Measurements from ENCODE around the gene B3GALT4.

The B3GALT4 gene

DNA sequence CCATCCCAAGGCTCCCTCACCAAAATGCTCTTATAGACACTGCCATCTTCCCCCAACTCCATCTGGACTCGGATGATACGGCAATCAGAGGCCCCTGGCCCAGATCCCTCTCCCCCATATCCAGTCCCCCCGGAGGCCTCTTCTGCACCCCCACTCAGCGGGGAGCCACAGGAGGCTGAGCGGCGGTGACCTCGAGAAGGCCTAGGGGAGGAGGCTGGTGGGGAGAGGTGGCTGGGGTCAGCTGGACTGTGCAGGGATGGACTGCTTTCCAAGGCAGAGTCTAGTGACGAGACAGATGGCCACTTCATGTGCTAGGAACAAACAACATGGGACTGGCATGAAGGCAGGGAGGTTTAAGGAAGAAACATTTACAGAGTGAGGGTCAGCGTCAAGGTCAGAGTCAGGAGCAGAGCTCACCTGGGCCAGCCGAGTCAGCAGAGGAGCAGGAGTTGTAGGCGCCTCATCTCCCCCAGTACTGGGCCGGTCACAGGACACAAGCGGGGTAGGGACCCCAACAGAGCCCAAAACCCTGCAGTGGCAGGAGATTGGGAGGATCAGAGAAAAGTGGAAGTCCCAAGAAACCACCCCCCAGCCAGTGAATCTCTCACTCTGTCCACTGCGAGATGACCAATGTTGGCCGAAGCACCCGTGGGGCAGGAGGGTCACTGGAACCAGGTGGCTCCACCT is 16.2 kb downstream of the B3GALT4 start:
- no peak for DNase-seq (ENCODE audit: low read depth)

DNA sequence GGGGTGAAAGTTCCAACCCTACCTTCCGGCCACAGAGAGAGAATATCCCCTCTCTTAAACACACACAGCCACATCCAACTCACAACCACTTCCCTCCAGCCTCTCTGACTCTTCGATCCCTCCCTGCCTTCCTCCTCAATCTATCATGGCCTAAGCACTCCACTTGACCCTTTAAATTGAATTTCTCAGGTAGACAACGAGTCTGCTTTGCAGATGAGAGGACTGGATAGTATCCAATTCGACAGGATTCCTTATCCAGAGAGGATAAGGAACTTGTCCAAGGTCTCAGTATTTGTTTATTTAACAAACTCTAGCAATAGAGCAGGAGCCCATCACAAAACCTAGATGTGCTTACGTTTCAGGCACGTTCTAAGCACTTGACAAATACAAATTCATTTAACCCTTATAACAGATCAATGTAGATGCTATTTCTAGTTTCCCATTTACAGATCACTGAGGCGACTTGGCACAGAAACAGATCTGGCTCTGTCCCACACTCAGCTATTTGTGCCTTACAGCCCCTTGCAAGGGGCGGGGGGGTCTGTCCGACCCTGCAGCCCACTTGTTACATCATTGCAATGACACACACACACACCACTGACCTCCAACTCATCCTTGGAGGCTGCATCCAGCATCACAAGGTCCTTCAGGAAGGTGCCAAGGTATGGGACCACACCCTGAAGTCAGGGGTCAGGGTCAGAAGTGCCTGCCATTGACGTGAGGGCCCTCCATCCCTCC is 17.3 kb downstream of the B3GALT4 start:
- DNase-seq (ENCODE audit: low read depth) = no peak

DNA sequence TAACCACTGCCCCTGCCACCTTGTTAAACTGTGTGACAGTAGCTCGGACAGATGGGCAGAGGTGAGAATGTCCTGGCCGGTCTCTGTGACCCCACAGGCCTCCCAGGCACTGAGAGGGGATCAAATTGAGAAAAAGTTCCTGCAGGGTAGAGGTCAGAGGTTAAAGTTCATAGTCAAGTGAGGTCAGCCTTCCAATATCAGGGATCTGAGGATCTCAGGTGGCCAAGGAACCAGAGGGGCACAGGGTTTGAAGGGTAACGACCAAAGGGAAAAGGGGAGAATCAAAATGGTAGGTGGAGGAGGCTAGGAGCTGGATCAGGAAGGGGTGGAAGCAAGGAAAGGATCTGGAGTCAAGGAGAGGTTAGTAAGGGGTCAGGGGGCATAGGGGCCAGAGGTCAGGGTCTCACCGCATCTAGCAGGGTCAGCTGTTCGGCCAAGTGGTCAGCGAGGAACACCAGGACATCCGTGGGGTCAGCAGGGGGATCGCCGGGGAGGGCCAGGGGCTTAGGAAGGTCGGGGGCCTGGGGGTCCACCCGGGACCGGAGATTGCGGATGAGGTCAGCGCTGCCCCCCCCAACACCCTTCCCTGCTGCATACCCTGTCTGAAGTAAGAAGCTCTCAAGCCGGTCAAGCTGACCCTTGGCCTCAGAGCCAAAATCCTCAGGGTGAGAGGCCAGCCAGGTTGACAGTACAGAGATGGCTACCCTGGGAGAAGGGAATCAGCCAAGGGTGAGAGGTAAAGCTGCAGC is 18.9 kb downstream of the B3GALT4 start:
- DNase-seq (ENCODE audit: low read depth) = no peak

DNA sequence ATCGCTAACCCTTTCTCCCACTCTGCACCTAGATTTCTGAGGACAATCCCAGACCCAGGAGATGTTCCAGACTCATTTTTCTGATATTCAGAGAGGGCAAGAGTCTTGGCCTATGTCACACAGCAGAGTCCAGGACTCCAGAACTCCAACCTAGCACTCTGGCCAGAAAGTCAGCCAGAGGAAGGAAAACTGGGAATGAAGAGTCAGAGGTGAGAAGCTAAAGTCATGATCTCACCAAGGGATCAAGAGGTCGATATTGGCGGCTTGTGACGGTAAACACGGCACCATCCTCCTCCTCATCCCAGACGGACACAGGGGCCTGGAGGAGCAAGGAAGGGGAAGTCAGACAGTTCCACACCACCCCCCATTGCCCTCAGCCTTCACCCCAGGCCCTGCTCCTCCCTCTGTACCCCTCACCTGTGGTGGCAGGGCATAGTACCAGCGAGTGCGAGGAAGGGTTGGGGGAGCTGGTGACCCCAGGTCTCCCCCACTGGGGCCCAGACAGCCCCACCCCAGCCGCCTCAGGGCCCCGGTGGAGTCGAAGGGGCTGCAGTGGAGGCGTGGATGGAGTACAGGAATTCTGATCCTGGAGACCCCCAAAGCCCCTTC is 20.0 kb downstream of the B3GALT4 start:
- DNase-seq (ENCODE audit: low read depth) = no peak

DNA sequence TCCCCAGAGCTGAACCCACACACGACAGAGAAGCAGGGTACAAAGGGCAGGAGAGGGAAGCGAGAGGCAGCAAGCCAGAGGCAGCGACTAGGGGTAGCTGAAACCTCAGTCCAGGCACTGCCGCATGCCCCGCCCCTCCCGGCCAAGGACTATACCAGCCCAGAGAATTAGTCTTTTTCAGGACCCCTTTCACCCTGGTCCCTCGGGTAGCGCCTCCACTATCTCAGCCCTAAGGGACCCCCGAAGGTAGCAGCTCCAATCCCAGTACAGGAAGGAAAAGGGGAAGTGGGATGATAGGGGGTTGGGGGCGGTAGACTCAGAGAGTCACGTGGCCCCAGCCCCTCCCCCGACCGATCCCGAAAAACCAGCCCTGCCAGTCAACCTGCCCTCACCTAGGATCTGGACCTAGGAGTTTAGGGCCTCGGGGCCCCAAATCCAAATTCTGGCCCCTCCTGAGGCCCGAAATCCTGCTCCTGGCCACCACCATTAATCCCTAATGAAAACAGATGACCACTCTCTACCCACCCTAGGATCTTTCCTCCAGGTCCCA is 20.6 kb downstream of the B3GALT4 start:
- DNase-seq (ENCODE audit: low read depth) = no peak

DNA sequence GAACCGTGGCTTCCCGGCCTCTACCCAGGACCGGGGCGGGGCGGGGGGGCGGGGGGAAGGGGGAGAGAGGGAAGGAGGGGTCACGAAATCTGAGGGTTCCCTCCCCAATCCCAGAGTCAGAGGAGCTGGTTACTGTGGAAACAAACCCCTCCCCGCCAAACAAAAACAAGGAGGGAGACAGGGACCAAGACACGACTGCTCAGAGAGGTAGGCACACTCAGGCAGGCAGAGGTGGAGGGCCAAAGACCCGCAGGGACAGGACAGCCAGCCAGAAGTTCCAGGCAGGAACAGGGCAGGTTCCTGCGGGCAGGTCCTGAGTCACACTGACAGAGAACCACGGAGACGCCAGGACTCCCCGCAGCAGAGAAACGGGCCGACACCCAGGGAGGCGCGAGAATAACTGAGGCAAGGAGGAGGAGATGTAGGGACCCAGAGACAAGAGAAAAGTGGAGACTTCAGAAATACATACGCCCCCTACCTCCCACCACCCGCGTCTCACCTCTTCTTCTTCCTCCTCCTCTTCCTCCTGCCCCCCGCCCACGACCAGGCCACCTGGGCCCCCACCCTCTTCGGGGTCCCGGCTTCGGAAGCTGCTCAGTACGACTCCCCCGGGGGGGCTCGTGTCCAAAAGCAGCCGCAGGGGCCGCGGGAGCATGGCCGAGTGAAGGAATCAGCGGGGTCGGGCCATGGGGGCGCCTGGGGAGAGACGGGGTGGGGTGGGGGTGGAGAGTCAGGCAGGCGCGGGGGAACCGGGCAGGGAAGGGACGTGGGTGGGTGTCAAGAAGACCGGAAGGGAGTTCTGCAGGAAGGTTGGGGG is 21.2 kb downstream of the B3GALT4 start:
- no peak for DNase-seq (ENCODE audit: low read depth)

DNA sequence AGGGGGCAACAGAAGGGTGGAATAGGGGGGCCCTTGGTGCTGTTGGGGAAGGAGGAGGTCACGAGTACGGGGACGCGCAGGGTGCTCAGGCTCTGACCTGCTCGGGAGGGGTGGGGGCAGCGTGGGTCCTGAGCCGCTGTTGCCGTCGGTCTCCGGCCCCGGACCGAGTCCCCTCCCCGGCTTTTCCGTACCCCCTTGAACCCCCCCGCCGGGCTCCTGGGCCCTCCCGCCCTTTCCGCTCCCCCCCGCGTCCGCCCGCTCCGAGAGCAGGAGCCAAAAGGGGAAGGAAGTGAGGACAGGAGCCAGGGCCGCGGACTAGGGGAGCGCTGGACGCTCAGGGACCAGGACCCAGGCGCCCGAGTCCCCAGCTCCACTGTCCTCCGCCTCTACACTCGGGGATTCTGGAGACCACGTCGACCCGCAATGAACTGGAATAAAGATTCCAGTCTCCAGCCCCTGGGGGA is 21.9 kb downstream of the B3GALT4 start, which contains the start of gene RGL2:
RGL2 (minus strand) TSS at position 170 of the 464 bp plus-strand sequence. CDS start 332 bp downstream, outside the sequence.
- no peak for DNase-seq (ENCODE audit: low read depth)

DNA sequence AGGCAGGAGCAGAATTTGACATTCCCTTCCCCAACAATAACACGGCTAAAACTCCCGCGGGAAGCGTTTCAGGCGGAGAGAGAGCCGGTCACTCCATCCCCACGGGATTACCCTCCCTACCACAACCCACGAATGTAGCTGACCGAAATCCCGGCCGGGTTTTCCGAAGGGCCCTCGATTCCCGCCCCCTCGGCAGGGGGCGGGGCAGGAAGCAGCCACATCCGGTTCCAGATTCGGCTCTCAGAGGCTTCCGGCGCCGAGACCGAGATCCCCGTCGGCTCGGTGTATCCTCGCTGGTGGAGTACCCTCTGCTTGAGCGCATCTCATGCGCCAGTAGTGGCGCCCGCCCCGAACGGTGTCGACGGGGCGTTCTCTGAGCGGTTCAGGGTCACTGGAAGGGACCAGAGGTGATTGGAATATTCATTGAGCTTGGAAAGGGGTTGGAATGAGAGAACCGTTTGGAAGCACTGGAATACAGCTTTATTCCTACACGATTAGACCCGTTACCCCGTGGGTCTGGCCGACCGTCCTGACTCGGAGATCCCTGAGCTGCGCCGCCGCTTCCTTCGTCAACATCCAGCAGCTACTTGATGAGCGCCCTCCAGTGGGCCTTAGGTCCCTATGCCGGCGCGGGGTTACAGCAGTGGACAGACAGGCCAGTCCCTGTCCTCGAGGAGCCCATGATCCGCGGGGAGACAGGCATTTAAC is 22.5 kb downstream of the B3GALT4 start:
- DNase-seq (ENCODE audit: low read depth) = peak; percentile 86

DNA sequence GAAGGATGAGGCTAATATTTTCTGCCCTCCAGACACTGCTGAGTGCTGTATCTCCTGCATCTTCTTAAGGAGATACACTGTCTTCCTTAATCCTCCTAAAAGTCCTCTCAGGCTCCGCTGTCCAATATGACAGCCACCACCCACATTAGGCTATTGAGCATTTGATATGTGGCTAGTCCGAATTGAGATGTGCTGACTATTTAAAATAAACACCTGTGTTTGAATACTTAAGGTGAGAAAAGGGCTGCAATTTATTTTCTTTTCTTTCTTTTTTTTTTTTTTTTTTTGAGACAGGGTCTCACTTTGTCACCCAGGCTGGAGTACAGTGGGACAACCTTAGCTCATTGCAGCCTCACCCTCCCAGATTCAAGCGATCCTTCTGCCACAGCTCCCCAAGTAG is 25.0 kb downstream of the B3GALT4 start:
- DNase-seq (ENCODE audit: low read depth) = no peak

DNA sequence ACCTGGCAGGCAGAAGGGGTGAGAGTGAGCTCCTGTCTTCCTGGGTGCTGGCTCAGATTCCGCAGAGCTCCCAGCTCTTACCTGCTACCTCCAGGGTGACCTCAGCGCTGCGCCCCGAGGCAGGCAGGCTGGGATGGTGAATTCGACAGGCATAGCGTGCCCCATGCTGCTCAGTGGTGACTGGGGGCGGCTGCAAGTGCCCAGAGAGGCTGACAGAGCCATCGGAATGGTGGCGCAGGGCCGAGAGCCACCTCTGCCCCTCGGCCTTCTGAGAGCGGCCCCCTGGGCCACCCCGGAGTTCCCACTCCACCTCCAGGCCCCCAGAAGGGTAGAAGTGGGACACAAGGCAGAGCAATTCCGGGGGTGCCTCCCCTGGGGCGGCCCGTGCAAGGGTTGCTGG is 27.3 kb downstream of the B3GALT4 start:
- no peak for DNase-seq (ENCODE audit: low read depth)

DNA sequence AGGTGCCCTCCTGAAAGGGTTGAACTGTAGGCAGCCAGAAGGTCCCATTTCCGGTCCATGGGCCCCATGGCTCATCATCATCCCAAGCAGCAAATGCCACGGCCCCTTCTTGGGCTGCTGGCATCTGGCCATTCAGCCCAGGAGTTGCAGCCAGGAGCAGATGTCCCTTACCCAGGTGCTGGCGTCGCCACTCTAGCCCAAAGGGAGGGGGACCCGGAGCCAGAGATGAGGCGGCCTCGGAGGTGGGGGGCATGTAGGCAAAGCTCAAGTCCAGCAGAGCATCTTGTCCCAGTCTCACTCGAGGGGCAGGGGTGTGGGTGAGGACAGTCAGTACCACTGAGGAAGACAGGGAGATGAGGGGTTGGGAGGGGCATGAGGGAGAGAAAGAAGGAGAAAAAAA is 28.1 kb downstream of the B3GALT4 start:
- no peak for DNase-seq (ENCODE audit: low read depth)

DNA sequence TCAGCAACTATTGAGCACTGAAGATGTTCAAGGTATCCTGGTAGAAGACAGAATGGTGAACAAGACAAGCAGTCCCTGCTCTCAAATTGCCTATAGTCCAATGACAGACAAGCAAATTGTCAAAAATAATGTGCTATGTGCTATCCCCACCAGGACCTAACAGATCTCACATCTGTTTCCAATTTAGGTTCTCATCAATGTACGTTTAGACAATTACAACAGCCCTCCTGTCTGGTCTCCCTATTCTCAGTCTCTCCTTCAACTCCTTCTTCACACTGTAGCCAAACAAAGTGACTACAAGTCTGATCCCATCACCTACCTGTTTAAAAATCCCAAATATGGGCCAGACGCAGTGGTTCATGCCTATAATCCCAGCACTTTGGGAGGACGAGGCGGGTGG is 29.4 kb downstream of the B3GALT4 start:
- no peak for DNase-seq (ENCODE audit: low read depth)

DNA sequence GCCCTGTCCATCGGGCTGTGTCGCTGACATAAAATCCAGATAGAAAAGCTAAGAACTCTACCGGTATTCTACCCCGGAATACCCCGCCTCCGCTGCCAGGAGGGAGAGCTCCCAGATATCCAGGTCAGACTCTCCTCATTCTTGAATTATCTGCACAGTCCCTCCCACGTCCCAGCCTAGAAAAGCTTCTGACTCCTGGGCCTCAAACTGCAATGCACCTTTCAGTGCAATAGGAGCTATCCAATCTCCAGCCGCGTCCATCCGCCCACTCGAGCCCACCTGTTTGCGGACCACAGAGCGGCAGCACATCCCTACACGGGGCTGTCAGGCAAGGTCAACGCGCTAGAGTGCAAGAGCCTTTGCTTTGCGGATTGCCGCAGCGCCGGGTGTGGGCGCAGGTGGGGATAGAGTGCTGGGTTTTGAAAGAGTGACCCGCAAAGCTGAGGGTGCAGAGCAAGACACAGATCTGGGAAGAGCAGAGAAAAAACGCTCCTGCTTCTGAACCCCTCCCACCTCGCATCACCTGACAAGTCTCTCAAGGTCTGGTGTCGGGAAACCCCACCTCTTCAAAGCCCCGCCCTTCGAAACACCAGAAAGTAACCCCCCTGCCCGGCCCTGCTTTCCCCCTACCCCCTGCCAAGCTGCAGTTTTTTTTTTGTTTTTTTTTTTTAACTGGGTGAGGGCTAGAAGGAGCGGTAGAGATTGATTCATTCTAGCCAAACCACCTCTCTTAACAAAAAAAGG is 35.6 kb downstream of the B3GALT4 start:
- peak; percentile 84 for DNase-seq (ENCODE audit: low read depth)

DNA sequence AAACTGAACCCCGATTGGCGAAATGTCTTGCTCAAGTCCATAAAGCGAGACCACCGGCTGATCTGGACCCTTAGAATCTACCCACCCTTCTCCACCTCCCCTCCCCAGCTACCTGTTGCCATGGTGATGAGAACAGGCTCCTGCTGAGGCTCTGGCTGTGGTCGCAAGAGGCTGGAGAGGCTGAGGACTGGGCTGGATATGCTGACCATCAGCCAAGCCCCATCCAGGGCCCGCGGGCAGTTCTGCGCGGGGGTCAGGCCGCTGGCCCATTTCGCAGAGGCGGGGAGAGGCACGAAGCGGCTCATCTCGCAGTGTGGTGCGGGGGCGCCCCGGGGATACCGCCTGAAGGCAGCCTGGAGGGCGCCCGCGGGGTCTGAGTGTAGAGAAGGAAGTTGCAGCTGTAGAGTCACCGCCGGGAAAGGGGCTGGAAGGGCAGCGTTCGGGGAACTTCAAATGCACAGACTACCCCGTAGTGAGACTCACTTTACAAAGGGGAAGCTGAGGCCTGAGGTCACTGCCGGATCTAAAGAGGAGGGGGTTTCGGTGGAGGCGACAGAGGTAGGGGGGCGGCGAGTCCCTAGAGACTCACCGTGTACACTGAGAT is 36.3 kb downstream of the B3GALT4 start:
- peak; percentile 42 for DNase-seq (ENCODE audit: low read depth)

DNA sequence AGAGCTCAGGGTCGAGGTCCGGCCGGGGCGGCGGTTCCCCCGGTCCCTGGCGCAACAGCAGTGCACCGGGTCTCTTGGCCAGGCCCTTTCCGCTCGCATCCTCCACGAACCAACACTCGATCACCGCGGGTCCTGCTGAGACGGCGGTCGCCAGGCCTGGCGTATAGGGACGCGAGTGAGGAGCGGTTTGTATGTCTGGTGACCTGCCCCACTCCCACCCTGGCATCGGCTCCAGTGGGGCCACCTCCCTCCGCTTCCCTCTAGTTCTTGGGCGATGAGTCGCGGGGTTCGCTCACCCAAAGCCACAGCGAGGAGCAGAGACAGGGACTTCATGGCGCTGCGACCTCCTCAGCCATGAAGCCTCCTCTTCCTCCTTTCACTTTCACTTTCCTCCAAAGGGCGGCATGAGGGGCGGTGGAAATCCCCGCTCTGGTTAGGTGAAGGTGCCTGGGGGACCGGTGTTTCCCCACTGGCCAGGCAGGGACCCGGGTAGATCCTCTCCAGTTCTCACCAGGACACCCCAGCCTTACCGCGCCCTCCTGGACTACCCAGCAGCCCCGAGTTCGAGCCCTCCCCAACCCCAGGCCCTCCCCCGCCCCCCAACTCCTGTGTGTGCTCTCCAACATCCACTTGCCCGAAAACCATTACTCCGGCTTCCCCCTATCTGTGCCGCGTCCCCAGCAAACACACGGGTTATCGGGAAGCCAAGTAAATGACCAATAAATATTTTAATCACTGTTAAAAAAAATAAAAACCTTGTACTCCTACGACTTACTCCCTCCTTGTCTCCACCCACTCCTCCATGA is 37.0 kb downstream of the B3GALT4 start, which contains the start of gene TAPBP:
TAPBP (minus strand) TSS at position 370 of the 806 bp plus-strand sequence; CDS start at position 333, 37 bp downstream.
- peak; percentile 82 for DNase-seq (ENCODE audit: low read depth)

DNA sequence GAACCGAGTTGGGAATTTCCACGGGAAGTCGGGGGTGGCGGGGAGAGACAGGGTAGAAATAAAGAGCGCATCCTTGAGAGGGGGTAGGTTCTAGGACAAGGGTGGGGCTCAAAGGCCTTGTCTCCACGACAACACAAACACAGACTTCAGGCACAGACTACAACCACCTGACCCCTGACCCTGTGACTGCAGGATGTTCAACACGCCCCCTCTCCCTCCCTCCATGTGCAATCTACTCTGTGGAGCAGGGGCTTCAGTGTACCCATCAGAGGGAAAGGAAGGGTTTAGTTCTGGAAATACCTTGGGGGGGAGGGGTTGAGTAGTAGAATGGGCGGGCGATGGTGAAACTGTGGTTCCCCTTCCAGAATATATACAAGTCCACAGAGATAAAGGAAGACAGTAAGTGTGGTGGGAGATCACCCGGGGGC is 37.6 kb downstream of the B3GALT4 start:
- peak; percentile 67 for DNase-seq (ENCODE audit: low read depth)

DNA sequence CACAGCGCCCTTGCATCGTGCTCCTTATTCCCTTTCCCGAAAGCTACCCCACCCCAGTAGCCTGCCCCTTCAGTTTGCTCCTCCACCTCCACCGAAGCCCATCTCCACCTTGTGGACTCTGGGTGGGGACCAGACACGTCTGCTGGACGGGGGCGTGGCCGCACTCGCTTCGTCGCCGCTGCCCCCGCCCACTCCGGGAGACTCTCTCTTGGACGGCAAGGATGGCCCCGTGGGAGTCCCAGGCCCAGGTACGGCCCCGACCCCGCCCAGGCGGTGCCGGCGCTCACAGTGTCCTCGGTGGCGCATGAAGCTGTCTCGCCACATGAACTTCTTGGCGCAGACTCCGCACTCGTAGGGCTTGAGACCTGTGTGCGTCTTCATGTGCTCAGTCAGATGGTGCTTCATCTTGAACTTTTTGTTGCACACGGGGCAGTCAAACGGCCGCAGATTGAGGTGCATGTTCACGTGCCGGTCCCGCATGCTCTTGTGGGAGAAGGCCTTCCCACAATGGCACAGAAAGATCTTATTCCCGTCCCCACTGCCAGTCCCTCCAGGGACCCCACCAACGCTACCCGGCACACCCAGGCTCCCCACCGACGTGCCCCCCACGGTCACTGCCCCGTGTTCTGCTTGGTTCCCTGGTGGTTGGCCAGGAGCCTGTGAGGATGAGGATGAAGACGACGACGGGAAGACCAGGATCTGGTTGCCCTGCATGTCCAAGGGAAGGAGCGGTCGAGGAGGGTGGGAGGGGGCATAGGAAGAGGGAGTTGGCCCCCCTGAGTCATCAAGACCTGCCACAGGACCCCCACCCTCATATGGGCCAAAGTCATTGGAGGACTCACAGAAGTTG is 38.2 kb downstream of the B3GALT4 start:
- no peak for DNase-seq (ENCODE audit: low read depth)
